GM12892 (cell line): Measurements from ENCODE around the gene CNOT8.

Experiments used
- POLR2A ChIP-seq: IDR thresholded peaks from 2 replicates; pipeline ENCODE4 v1.6.1; 2011; ENCODE audit warnings: low read depth, low read length, control low read depth
- POLR2AphosphoS5 ChIP-seq: IDR thresholded peaks from 2 replicates; pipeline ENCODE4 v1.6.1; 2011; ENCODE audit warnings: low read depth, low read length, control low read depth

- TF ChIP-seq POLR2A (no peak), POLR2AphosphoS5 (no peak)
These were observed 20.4 kb downstream of the CNOT8 start for GRCh38 chr5:154878642-154879335.
